GM13976 (cell line): ENCODE measurements around the gene AFG3L2.
A peak's percentile ranks its signal among the peaks of the same experiment; 100 is the strongest.

Experiments
- DNase-seq: peaks from one replicate; pipeline ENCODE4 v3.0.0; 2012; ENCODE audit warnings: low spot score
- in situ Hi-C: fragments of 300-500 bp; cut with MboI; formaldehyde crosslinking; loops from one replicate; pipeline ENCODE4 v1.12.0; 2022; ENCODE audit warnings: low sequenced_read_pairs, mixed read lengths, inconsistent platforms; ENCODE audit not compliant: unreplicated experiment
- TF ChIP-seq, protein P1 (sequence below): IDR thresholded peaks from 2 replicates; pipeline ENCODE4 v1.5.1; 2012; ENCODE audit warnings: borderline replicate concordance, mild to moderate bottlenecking; ENCODE audit not compliant: insufficient read depth; ENCODE audit errors: extremely low read depth, missing control alignments, control extremely low read depth

The AFG3L2 gene

GRCh38 chr18:12376034-12376753, 833 bp downstream of the AFG3L2 start:
- in situ Hi-C loops: loop anchor here (25.0 kb wide), 1 partner anchor 561 kb away; the partner anchor contains the start of gene SEH1L
- DNase-seq: peak; percentile 49
- TF ChIP-seq, protein P1, sequence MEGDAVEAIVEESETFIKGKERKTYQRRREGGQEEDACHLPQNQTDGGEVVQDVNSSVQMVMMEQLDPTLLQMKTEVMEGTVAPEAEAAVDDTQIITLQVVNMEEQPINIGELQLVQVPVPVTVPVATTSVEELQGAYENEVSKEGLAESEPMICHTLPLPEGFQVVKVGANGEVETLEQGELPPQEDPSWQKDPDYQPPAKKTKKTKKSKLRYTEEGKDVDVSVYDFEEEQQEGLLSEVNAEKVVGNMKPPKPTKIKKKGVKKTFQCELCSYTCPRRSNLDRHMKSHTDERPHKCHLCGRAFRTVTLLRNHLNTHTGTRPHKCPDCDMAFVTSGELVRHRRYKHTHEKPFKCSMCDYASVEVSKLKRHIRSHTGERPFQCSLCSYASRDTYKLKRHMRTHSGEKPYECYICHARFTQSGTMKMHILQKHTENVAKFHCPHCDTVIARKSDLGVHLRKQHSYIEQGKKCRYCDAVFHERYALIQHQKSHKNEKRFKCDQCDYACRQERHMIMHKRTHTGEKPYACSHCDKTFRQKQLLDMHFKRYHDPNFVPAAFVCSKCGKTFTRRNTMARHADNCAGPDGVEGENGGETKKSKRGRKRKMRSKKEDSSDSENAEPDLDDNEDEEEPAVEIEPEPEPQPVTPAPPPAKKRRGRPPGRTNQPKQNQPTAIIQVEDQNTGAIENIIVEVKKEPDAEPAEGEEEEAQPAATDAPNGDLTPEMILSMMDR: no peak

GRCh38 chr18:12374401-12374800, 2.6 kb downstream of the AFG3L2 start:
- DNase-seq: no peak
- in situ Hi-C loops: no loop called here
- TF ChIP-seq, protein P1: no peak

DNA sequence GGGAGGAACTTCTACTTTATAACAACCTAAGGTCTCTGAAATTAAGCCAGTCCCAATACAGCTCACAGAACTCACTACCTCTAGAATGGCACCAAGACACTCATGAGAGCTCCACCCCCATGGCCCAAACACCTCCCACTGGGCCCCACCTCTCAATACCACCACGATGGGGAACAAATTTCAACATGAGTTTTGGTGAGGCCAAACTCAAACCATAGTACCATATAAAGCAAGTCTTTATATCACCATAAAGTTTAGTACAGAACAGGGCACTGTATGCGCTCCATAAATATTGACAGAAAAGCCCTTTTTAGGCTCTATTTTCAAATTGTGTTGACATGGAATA, 3.3 kb downstream of the AFG3L2 start:
- in situ Hi-C loops: no loop called here
- DNase-seq: no peak
- TF ChIP-seq, protein P1: no peak

DNA sequence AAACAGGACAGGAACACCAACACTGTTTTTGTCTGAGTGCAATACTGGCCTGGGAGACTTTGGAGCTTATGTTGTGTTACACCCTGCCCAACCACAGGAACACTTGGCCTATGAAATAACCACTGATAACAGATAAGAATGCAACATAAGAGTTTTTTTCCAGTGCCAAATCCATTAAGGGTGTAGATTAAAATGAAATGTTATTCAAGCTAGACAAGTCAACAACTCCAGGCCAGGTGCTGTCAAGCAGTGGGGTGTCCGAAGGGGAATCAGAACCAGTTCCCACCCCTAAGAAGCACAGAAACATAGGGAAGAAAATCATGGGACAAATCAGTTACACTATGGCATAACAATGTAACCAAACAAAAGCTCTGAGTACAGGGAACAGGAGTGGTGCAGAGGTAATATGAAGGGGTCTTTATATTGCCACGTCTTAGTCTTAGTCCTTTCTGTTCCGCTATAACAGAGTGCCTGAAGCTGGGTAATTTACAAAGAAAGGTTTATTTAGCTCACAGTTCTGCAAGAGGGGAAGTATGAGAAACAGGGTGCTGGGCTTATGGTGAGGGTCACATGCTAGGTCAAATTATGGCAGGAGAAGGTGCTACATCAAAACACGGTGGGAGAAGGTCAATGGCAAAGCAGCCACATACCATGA, 3.8 kb downstream of the AFG3L2 start:
- no peak for DNase-seq
- in situ Hi-C loops: no loop called here

DNA sequence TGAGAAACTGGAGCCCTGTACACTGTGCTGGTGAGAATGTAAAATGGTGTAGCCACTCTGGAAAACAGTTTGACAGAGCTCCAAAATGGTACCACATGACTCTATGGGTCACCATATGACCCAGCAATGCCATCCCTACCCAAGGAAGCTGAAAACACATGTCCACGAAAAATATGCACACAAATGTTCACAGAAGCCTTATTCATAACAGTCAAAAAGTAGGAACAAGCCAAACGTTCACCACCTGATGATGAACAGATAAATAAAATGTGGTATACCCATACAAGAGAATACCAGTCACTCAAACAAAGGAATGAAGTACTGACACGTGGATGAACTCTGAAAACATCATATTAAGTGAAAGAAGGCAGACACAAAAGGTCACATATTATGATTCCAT, 4.6 kb downstream of the AFG3L2 start:
- no peak for DNase-seq
- in situ Hi-C loops: no loop called here
- TF ChIP-seq, protein P1: no peak

More for the DNA sequence above, 3.8 kb downstream of the AFG3L2 start:
- TF ChIP-seq, protein P1: no peak

DNA sequence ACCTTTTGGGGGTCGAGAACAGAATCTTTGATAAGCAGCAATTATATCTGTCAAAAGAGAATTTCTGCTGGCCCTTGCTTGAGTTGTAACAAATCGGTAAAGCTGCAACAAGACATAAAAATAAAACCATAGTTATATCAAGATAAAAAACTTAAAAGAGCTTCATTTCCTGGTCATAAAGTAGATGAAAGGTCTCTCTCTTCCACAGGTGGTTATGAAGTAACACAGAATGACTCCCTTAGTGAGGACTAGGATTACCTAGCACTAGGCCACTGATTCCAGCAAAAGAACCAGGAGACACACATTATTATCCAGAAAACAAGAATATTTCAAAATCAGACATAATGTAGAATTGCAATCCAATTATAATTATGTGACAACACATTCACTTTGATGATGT, 5.4 kb downstream of the AFG3L2 start:
- TF ChIP-seq, protein P1: no peak
- in situ Hi-C loops: no loop called here
- DNase-seq: no peak
